ENCODE results near the gene EXT2.

DNA sequence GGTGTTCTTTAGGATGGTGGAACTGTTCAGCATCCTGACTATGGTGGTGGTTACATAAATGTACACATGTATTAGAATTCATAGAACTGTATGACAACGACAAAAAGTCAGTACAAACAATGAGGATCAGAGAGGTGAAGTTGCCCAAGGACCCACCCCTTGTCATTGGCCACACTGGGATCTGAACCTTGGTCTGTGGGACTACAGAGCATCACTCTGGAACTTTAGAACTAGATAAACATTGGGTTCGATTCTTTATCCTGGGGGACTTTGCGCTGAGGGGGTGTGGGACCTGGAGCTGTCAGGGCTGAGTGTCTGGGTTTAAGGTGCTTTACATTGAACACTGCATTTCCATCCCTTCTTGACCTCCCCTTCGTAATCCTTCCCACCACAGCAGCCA, 12.8 kb upstream of the EXT2 start:
- TF ChIP-seq, protein P1, sequence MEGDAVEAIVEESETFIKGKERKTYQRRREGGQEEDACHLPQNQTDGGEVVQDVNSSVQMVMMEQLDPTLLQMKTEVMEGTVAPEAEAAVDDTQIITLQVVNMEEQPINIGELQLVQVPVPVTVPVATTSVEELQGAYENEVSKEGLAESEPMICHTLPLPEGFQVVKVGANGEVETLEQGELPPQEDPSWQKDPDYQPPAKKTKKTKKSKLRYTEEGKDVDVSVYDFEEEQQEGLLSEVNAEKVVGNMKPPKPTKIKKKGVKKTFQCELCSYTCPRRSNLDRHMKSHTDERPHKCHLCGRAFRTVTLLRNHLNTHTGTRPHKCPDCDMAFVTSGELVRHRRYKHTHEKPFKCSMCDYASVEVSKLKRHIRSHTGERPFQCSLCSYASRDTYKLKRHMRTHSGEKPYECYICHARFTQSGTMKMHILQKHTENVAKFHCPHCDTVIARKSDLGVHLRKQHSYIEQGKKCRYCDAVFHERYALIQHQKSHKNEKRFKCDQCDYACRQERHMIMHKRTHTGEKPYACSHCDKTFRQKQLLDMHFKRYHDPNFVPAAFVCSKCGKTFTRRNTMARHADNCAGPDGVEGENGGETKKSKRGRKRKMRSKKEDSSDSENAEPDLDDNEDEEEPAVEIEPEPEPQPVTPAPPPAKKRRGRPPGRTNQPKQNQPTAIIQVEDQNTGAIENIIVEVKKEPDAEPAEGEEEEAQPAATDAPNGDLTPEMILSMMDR (CRISPR knock-in tag; IDR thresholded peaks at IDR 0.05) = no peak
- TF ChIP-seq POLR2A (IDR thresholded peaks at IDR 0.05; ENCODE audit: insufficient read depth in 1 of 2, low read depth in 2 of 2, low read length in 2 of 2) = no peak
- TF ChIP-seq ZNF704 (CRISPR knock-in tag; IDR thresholded peaks at IDR 0.05; ENCODE audit: borderline replicate concordance) = no peak
